Uterus (tissue), 4 donors: ENCODE data around the gene FRMD5. TPM values are rescaled to one million over a fixed set of nuclear protein-coding genes. Genes with fewer than 3 reads are reported as not detected.

ENCODE experiments used
- DNase-seq, 2 donors: peaks; one replicate each; pipeline ENCODE4 v3.0.0-alpha.2; 2019 to 2020
- H3K27ac ChIP-seq, 2 donors: fragments of 200-600 bp; sonication (generic); 1 replicate in 1 of 2; 2 replicates in 1 of 2; pipeline ENCODE4 v1.5.1; 2016 to 2018
- H3K27me3 ChIP-seq, 2 donors: fragments of 200-600 bp; sonication (generic); one replicate each; pipeline ENCODE4 v1.5.1; 2018 to 2019; ENCODE audit warnings: control low read depth in 1 of 2
- H3K36me3 ChIP-seq, 2 donors: fragments of 200-600 bp; sonication (generic); one replicate each; pipeline ENCODE4 v1.5.1; 2019; ENCODE audit warnings: control low read depth in 1 of 2
- H3K4me1 ChIP-seq, 2 donors: fragments of 200-600 bp; sonication (generic); one replicate each; pipeline ENCODE4 v1.5.1; 2018 to 2019; ENCODE audit warnings: control low read depth in 1 of 2
- H3K4me3 ChIP-seq, 2 donors: fragments of 200-600 bp; sonication (generic); 1 replicate in 1 of 2; 2 replicates in 1 of 2; pipeline ENCODE4 v1.5.1; 2018 to 2019; ENCODE audit warnings: mild to moderate bottlenecking in 1 of 2
- H3K9me3 ChIP-seq, 2 donors: fragments of 200-600 bp; sonication (generic); one replicate each; pipeline ENCODE4 v1.5.1; 2019; ENCODE audit warnings: control low read depth in 1 of 2
- POLR2A ChIP-seq, 2 donors: fragments of 450-650 bp; IDR thresholded peaks; one replicate each; pipeline ENCODE4 v1.6.1; 2016; ENCODE audit warnings: antibody characterized with exemption in 2 of 2, mild to moderate bottlenecking in 1 of 2, moderate library complexity in 1 of 2
- intact Hi-C: fragments of 100-400 bp; cut with DNase I; formaldehyde crosslinking; loops from one replicate; pipeline ENCODE4 v1.15.1; 2023; ENCODE audit warnings: low total_unique reads
- total RNA-seq, 4 donors: library from RNA; depleted of rRNA in 3 of 4; stranded (reverse); fragments of >200 nt in 3 of 4; gene quantifications; one replicate each; pipeline versions ENCODE4 v1.1.0 to v1.2.4, GENCODE V29; 2014 to 2023
- TF ChIP-seq, protein P1 (sequence below), 4 experiments: fragments of 200-600 bp in 2 of 4; fragments of 450-650 bp in 2 of 4; sonication (generic) in 2 of 4; IDR thresholded peaks; one replicate each; pipeline ENCODE4 v1.5.1; 2016 to 2019; ENCODE audit warnings: antibody characterized with exemption in 4 of 4, mild to moderate bottlenecking in 2 of 4, moderate library complexity in 1 of 4
- donor health status: DM: yes; HTN: yes; CAD: no.

Gene FRMD5
- total RNA-seq, 4 donors from 2014 or later, result 0.37 to 1.0 TPM; not detected in 2

DNA sequence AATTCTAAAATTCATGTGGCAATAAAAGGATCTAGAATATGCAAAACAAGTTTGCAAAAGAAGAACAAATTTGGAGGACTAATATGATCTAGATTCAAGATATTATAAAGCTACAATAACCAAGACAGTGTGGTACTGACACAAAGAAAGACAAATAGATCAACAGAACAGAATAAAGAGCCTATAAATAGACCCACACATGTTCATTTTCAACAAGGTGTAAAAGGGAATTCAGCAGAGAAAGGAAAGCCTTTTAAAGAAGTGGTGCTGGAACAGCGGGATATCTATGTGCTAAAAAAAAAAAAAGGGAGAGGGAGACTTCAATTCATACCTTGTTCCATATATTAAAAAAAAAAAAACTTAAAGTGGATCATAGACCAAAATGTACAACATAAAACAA, 219.3 kb downstream of the FRMD5 start:
- no peak overlapping the region for H3K4me3 ChIP-seq
- H3K27ac ChIP-seq, result no peak overlapping the region
- TF ChIP-seq POLR2A (IDR thresholded peaks at IDR 0.05), result no peak
- TF ChIP-seq, protein P1, sequence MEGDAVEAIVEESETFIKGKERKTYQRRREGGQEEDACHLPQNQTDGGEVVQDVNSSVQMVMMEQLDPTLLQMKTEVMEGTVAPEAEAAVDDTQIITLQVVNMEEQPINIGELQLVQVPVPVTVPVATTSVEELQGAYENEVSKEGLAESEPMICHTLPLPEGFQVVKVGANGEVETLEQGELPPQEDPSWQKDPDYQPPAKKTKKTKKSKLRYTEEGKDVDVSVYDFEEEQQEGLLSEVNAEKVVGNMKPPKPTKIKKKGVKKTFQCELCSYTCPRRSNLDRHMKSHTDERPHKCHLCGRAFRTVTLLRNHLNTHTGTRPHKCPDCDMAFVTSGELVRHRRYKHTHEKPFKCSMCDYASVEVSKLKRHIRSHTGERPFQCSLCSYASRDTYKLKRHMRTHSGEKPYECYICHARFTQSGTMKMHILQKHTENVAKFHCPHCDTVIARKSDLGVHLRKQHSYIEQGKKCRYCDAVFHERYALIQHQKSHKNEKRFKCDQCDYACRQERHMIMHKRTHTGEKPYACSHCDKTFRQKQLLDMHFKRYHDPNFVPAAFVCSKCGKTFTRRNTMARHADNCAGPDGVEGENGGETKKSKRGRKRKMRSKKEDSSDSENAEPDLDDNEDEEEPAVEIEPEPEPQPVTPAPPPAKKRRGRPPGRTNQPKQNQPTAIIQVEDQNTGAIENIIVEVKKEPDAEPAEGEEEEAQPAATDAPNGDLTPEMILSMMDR (IDR thresholded peaks at IDR 0.05), result no peak
- intact Hi-C loops, result no loop called here
- H3K36me3 ChIP-seq, result no peaks in the 10 kb centered on the region
- DNase-seq, result no peak
- H3K9me3 ChIP-seq, result no peaks in the 10 kb centered on the region
- no peaks in the 10 kb centered on the region for H3K4me1 ChIP-seq
- no peaks in the 10 kb centered on the region for H3K27me3 ChIP-seq

- no peak overlapping the region for H3K4me3 ChIP-seq
- TF ChIP-seq, protein P1 (IDR thresholded peaks at IDR 0.05), result no peak
- TF ChIP-seq POLR2A (IDR thresholded peaks at IDR 0.05), result no peak
- intact Hi-C loops, result no loop called here
- no peak for DNase-seq
- no peaks in the 10 kb centered on the region for H3K4me1 ChIP-seq
- H3K27me3 ChIP-seq, result no peaks in the 10 kb centered on the region
- H3K9me3 ChIP-seq, result no peaks in the 10 kb centered on the region
- no peak overlapping the region for H3K27ac ChIP-seq
- H3K36me3 ChIP-seq, result no peaks in the 10 kb centered on the region
Observed at GRCh38 chr15:43975326-43975725, 219.7 kb downstream of the FRMD5 start.

DNA sequence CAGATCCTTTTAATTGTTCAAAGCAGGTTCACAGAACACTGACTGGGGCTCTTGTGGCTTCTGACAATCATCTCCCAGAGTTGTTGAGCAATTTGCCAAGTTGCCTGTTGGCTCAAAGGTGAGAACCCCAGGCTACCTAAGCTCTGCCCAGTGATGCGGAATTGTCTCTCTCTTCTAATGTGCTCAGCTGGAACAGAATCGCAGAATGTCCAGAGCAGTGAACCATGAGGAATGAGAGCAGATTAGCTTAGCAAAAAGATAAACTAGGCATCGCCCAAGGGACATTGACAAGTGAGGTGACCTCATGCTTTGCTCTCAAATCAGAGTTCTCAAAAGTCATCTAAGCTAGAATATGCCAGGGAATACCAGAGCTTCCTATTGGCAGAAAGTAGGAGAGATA, 220.2 kb downstream of the FRMD5 start:
- no peak for TF ChIP-seq POLR2A (IDR thresholded peaks at IDR 0.05)
- TF ChIP-seq, protein P1 (IDR thresholded peaks at IDR 0.05), result no peak
- H3K4me3 ChIP-seq, result no peak overlapping the region
- H3K9me3 ChIP-seq, result no peaks in the 10 kb centered on the region
- H3K4me1 ChIP-seq, result no peaks in the 10 kb centered on the region
- intact Hi-C loops, result no loop called here
- no peaks in the 10 kb centered on the region for H3K27me3 ChIP-seq
- H3K36me3 ChIP-seq, result no peaks in the 10 kb centered on the region
- no peak overlapping the region for H3K27ac ChIP-seq
- DNase-seq, result no peak

DNA sequence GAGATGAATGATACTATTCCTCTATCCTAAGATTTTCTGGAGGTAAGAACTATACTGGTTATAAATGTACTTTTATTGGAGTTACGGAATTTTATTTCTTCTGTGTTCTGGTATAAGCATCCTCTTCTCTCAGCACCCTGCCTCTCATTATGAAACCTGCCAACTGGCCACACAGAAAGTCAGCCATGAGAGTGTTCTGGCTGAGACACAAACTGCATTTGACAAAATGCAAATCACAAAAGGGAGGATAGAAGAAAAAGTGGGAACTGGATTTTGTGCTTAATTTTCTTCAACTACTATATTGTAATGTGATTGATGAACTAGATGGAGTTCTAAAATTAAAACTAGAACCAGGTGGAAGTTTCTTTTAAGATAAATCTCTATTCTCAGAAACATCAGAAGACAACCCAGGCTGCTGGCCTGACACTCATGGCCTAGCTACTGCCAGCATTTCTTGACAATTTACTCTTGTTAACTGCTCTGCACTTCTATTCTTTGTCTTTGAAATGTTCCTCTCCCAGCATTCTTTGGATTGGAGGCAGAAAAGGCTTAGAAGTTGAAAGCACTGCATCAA, 225.2 kb downstream of the FRMD5 start:
- DNase-seq, result no peak
- TF ChIP-seq, protein P1 (IDR thresholded peaks at IDR 0.05), result no peak
- TF ChIP-seq POLR2A (IDR thresholded peaks at IDR 0.05), result no peak
- intact Hi-C loops, result no loop called here
- Histone ChIP-seq H3K36me3 (no peaks in the 10 kb centered on the region), H3K4me3 (no peak overlapping the region), H3K9me3 (no peaks in the 10 kb centered on the region), H3K27me3 (no peaks in the 10 kb centered on the region), H3K27ac (no peak overlapping the region), H3K4me1 (no peaks in the 10 kb centered on the region)

DNA sequence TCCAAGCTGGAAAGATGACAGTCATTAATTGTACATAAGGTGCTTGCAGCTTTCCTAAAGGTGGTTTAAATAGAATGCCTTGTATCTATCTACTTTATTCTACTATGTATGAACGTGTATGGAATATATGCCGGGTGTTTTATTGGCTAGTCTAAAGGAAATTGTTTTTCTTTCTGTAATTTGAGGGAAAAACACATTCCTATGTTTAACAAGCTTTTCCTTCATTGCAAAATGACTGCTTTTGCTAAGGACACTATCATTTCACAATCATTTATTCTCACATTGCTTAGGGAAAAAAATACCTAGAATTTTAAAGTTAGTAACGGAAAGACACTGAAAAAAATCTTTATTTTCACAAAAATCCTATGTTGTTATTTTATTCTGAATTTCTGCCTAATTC, 226.5 kb downstream of the FRMD5 start:
- TF ChIP-seq POLR2A (IDR thresholded peaks at IDR 0.05), result no peak
- TF ChIP-seq, protein P1 (IDR thresholded peaks at IDR 0.05), result no peak
- Histone ChIP-seq H3K9me3 (no peaks in the 10 kb centered on the region), H3K36me3 (no peaks in the 10 kb centered on the region), H3K4me3 (no peak overlapping the region), H3K27me3 (no peaks in the 10 kb centered on the region), H3K4me1 (no peaks in the 10 kb centered on the region), H3K27ac (no peak overlapping the region)
- intact Hi-C loops, result no loop called here
- DNase-seq, result no peak
